BJ (cell line): ENCODE measurements around the gene TAS2R60. TPM values are rescaled to one million over a fixed set of nuclear protein-coding genes. Genes with fewer than 3 reads are reported as not detected.
"Not testable (repeated sequence)": the region's sequence is repeated elsewhere in the genome, so short reads cannot be mapped to it uniquely, and the experiment has no call there.

Source experiments
- CTCF ChIA-PET: fragments of 350-600 bp; formaldehyde crosslinking; extraction: SDS; loops from one replicate; lab custom pipeline; 2021; ENCODE audit warnings: antibody characterized with exemption, inconsistent platforms; lab: Yijun Ruan, JAX
- POLR2A ChIA-PET: fragments of 300-600 bp; sonication (Branson Sonifier 250); formaldehyde crosslinking; extraction: SDS; loops from one replicate; lab custom pipeline; 2021; ENCODE audit warnings: antibody characterized with exemption; lab: Charles Lee
- DNase-seq: peaks from one replicate; pipeline ENCODE4 v3.0.0-alpha.2; 2011; ENCODE audit warnings: low read depth
- H3K27me3 ChIP-seq: 2 replicates; pipeline ENCODE4 v1.6.0; 2011; ENCODE audit warnings: low read length; ENCODE audit not compliant: control insufficient read depth, insufficient read depth
- H3K36me3 ChIP-seq: 2 replicates; pipeline ENCODE4 v1.5.1; 2011; ENCODE audit warnings: low read length; ENCODE audit not compliant: control insufficient read depth, insufficient read depth
- H3K4me3 ChIP-seq: 2 replicates; pipeline ENCODE4 v1.5.1; 2011; ENCODE audit warnings: low read depth, mild to moderate bottlenecking, control low read depth, low read length
- CTCF ChIP-seq: IDR thresholded peaks from 2 replicates; pipeline ENCODE4 v1.5.1; 2011; ENCODE audit warnings: low read depth, mild to moderate bottlenecking, control low read depth, inconsistent platforms, low read length, moderate library complexity; ENCODE audit not compliant: insufficient read depth
- polyA plus RNA-seq: library from polyadenylated mRNA; depleted of rRNA; stranded (reverse); fragments of >200 nt; gene quantifications from 2 replicates; pipeline ENCODE4 v1.2.3, GENCODE V29; 2011

TAS2R60 gene
- polyA plus RNA-seq, 1 experiment = not detected

DNA sequence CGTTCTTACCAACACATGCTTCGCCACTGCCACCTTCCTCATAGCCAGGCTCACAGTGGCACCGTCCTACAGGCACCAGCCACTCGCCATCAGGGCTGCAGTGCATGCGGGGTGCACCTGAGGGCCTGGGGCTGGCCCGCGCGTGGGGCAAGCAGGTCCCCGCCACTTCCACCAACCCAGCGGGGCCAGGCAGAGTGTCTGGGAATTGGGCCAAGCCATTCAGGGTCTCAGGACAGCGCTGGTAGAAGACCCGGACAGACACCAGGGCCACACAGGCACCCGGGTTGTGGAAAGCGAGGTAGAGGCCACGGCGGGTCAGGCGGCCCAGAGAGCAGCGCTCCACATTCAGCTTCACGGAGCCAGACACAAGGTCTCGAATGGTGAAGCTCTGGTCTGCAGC lies 43.6 kb upstream of the TAS2R60 start:
- TF ChIP-seq CTCF = no peak
- DNase-seq = no peak
- Histone ChIP-seq H3K4me3 (no peak overlapping the region), H3K27me3 (no peaks in the 10 kb centered on the region), H3K36me3 (no peaks in the 10 kb centered on the region)
- ChIA-PET POLR2A (no interaction called here), CTCF (no interaction called here)

DNA sequence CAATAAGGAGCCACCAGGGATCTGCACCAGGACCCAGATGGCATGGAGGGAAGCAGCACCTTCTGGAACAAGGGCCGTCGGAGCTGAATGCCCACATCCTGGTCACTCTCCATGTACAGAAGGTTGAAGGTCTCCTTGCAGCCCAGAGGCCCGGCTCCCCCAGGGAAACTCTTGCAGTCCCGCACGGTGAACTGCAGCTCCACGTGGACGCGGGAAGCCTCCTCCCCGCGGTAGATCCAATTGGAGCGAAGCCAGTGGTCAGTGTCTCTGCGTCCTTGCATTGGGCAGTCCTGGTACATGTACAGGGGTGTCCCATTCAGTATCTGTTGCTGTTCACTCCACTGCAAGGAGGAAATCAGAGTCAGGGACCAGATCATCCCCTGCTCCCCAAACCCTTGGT lies 42.0 kb upstream of the TAS2R60 start:
- no peaks in the 10 kb centered on the region for H3K36me3 ChIP-seq
- CTCF ChIA-PET = interaction anchor here (0.9 to 2.1 kb wide), 3 partner anchors 17 to 85 kb away, joined by 3 to 6 read pairs (median 3); partner anchors contain the start of gene CLCN1
- no peak for TF ChIP-seq CTCF
- DNase-seq = no peak
- H3K27me3 ChIP-seq = no peaks in the 10 kb centered on the region; the same call in 1 of the 2 replicates
- no peak overlapping the region for H3K4me3 ChIP-seq
- POLR2A ChIA-PET = no interaction called here

GRCh38 chr7:143402233-143402632 lies 41.0 kb upstream of the TAS2R60 start:
- H3K36me3 ChIP-seq, POLR2A ChIA-PET, H3K4me3 ChIP-seq, DNase-seq, H3K27me3 ChIP-seq: not testable (repeated sequence)
- CTCF ChIA-PET = interaction anchor here (1.3 to 2.1 kb wide), 5 partner anchors 11 to 97 kb away, joined by 3 to 10 read pairs (median 6); no protein-coding TSS in a partner anchor

DNA sequence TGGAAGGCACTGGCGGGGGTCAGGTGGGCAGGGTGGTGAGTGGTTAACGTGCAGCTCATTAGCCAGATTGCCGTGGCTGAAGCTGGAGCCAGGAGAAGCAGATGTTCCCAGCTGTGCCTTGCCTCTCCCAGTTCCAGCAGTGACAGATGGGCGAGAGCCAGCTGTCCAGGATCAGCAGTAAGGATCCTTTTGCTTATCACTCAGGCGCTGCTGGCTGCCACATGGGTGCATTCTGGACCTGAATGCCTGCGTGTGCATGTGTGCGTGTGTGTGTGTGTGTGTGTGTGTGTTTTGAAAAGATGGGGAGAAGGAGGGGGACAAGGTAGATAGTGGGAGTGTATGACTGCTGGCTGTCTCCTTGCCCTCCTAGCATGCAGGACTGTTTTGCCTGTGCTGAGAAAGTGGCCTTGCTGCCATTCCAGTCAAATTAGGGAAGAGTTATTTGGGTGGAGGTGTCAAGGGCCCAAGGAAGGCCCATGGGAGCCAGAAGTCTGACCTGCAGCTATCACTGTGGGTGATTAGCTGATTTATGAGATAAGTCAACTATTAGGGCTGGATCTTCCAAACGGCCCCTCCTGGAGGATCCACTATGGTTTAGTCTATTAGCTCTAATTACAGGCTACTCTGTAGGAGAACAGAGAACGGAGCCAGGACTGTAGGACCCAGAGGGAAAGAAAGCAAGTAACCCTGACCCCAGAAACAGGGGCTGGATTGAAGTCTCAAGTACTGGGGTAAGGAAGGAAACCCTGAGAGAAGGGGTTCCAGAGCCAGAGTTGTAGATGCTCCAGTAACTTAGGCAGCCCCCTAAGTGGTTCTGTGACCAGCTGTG lies 37.9 kb upstream of the TAS2R60 start:
- POLR2A ChIA-PET = no interaction called here

DNA sequence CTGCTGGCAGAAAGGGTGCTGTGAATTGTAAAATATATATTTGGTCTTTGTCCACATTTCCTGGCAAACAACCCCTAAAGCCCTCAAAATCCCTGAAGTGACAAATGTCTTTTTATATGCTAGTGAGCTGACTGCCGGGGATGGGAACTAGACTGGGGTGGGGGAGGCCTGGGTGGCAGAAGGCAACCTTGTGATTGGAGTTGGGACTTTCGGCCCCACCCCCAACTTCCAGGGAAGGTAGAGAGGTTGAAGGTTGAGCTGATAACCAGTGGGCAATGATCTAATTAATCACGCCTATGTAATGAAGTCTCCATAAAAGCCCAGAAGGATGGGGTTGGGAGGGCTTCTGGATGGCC lies 37.3 kb upstream of the TAS2R60 start:
- TF ChIP-seq CTCF = no peak
- H3K4me3 ChIP-seq = no peak overlapping the region
- no peaks in the 10 kb centered on the region for H3K36me3 ChIP-seq
- H3K27me3 ChIP-seq = no peaks in the 10 kb centered on the region; the same call in 1 of the 2 replicates
- POLR2A ChIA-PET = no interaction called here
- DNase-seq = no peak
- CTCF ChIA-PET = interaction anchor here (2.1 to 3.9 kb wide), 3 partner anchors 10 to 165 kb away, joined by 8 to 36 read pairs (median 12); no protein-coding TSS in a partner anchor

More for the DNA sequence above, 37.9 kb upstream of the TAS2R60 start:
- no peak for DNase-seq
- CTCF ChIA-PET = interaction anchor here (1.1 to 3.9 kb wide), 5 partner anchors 10 to 165 kb away, joined by 3 to 36 read pairs (median 8); no protein-coding TSS in a partner anchor
- TF ChIP-seq CTCF = no peak
- Histone ChIP-seq H3K36me3 (no peaks in the 10 kb centered on the region), H3K4me3 (no peak overlapping the region), H3K27me3 (no peaks in the 10 kb centered on the region; the same call in 1 of the 2 replicates)
